T-helper 1 cell treated with Interleukin-12 subunit alpha and Interleukin-12 subunit beta and Interleukin-4 antibody, amounts not matched to agents 30 ng/mL and 1 ng/mL, for 36 hours (primary cell): ENCODE measurements around the gene MRPL50. TPM values are rescaled to one million over a fixed set of nuclear protein-coding genes. Genes with fewer than 3 reads are reported as not detected.

Source experiments
- intact Hi-C: fragments of 100-400 bp; cut with micrococcal nuclease; formaldehyde crosslinking; loops from one replicate; pipeline ENCODE4 v1.15.1; 2024
- total RNA-seq: library from RNA; stranded (reverse); gene quantifications from 2 replicates; pipeline ENCODE4 v1.2.3, GENCODE V29; 2022

MRPL50 gene
- total RNA-seq, 1 donor from 2014 or later, result 10.8 TPM

- intact Hi-C loops, result no loop called here
These were observed 55.8 kb downstream of the MRPL50 start for GRCh38 chr9:101342595-101342994.

GRCh38 chr9:101341958-101342357 lies 56.5 kb downstream of the MRPL50 start:
- intact Hi-C loops, result no loop called here

Other genes starting within 250 kb of the MRPL50 start
- gene BAAT, start 13.6 kb downstream of the MRPL50 start, total RNA-seq, result 0.07 TPM in 1 of 2 replicates, not detected in the other
- 14.2 and 14.9 TPM in 2 replicates for gene ZNF189, start 233 bp upstream of the MRPL50 start, total RNA-seq
- not detected in 2 replicates for gene ALDOB, start 37.2 kb upstream of the MRPL50 start, total RNA-seq
- gene RNF20, start 135.2 kb upstream of the MRPL50 start, total RNA-seq, result 40.4 and 45.1 TPM in 2 replicates
- not detected in 2 replicates for gene PPP3R2, start 196.4 kb upstream of the MRPL50 start, total RNA-seq